ENCODE data around the gene ARHGAP4.

The ARHGAP4 gene

GRCh38 chrX:153877571-153878261 lies 48.3 kb downstream of the ARHGAP4 start:
- no peak for DNase-seq

- DNase-seq, result no peak
Observed at GRCh38 chrX:153876112-153876491, 50.0 kb downstream of the ARHGAP4 start.

GRCh38 chrX:153875391-153876111 lies 50.5 kb downstream of the ARHGAP4 start:
- peak; percentile 69 for DNase-seq

GRCh38 chrX:153874366-153875125 lies 51.5 kb downstream of the ARHGAP4 start:
- DNase-seq, result no peak

GRCh38 chrX:153874085-153874365 lies 52.0 kb downstream of the ARHGAP4 start:
- no peak for DNase-seq

- DNase-seq, result no peak
Observed at GRCh38 chrX:153873282-153874084, 52.6 kb downstream of the ARHGAP4 start.

- no peak for DNase-seq
Observed at GRCh38 chrX:153871946-153872878, 53.9 kb downstream of the ARHGAP4 start.

- DNase-seq, result no peak
Observed at GRCh38 chrX:153871451-153871850, 54.6 kb downstream of the ARHGAP4 start.

- no peak for DNase-seq
Observed at GRCh38 chrX:153870791-153871360, 55.2 kb downstream of the ARHGAP4 start.

GRCh38 chrX:153870288-153870690 lies 55.8 kb downstream of the ARHGAP4 start:
- no peak for DNase-seq

- no peak for DNase-seq
Observed at GRCh38 chrX:153869473-153870287, 56.4 kb downstream of the ARHGAP4 start.

- no peak for DNase-seq
Observed at GRCh38 chrX:153868576-153869472, 57.2 kb downstream of the ARHGAP4 start.

GRCh38 chrX:153867671-153868070 lies 58.4 kb downstream of the ARHGAP4 start:
- no peak for DNase-seq

GRCh38 chrX:153867139-153867538 lies 58.9 kb downstream of the ARHGAP4 start:
- DNase-seq, result no peak

- no peak for DNase-seq
Observed at GRCh38 chrX:153866302-153867019, 59.6 kb downstream of the ARHGAP4 start.

GRCh38 chrX:153865685-153866084 lies 60.4 kb downstream of the ARHGAP4 start:
- no peak for DNase-seq

GRCh38 chrX:153865321-153865580 lies 60.8 kb downstream of the ARHGAP4 start:
- DNase-seq, result no peak

- no peak for DNase-seq
Observed at GRCh38 chrX:153864561-153865320, 61.3 kb downstream of the ARHGAP4 start.

Measured in stimulated activated CD4-positive, alpha-beta T cell treated with anti-CD3 and anti-CD28 coated beads, Interleukin-4, amount 100 ng/mL, for 1 hour (primary cell).